Lung (tissue), 12 donors: ENCODE measurements around the gene ASPSCR1. TPM values are rescaled to one million over a fixed set of nuclear protein-coding genes. Genes with fewer than 3 reads are reported as not detected.

Experiments
- ATAC-seq: fragments of 200-7000 bp; cut with Tn5 transposase; one replicate; pipeline ENCODE4 v1.9.1; 2020; ENCODE audit warnings: moderate number of reproducible peaks; ENCODE audit not compliant: insufficient read depth, low FRiP score
- DNase-seq, 3 donors: peaks; one replicate each; pipeline ENCODE4 v3.0.0-alpha.2; 2013 to 2017
- H3K27ac ChIP-seq, 2 donors: one replicate each; pipeline ENCODE4 v1.5.1; 2013; ENCODE audit warnings: mild to moderate bottlenecking in 2 of 2, moderate library complexity in 2 of 2, control low read depth in 1 of 2, inconsistent platforms in 1 of 2, low read depth in 1 of 2, low read length in 1 of 2
- H3K27me3 ChIP-seq, 3 donors: one replicate each; pipeline ENCODE4 v1.5.1; 2013; ENCODE audit warnings: low read length in 2 of 3; ENCODE audit not compliant: control insufficient read depth in 3 of 3, insufficient read depth in 3 of 3
- H3K36me3 ChIP-seq, 4 donors: one replicate each; pipeline ENCODE4 v1.5.1; 2013; ENCODE audit warnings: low read length in 4 of 4, mild to moderate bottlenecking in 1 of 4, moderate library complexity in 1 of 4; ENCODE audit not compliant: control insufficient read depth in 4 of 4, insufficient read depth in 4 of 4
- H3K4me1 ChIP-seq, 5 donors: one replicate each; pipeline ENCODE4 v1.5.1; 2013; ENCODE audit warnings: low read length in 5 of 5, mild to moderate bottlenecking in 2 of 5, moderate library complexity in 1 of 5; ENCODE audit not compliant: control insufficient read depth in 5 of 5, insufficient read depth in 5 of 5
- H3K4me3 ChIP-seq: one replicate; pipeline ENCODE4 v1.5.1; 2013; ENCODE audit warnings: mild to moderate bottlenecking, control low read depth, moderate library complexity
- H3K9ac ChIP-seq, 2 donors: one replicate each; pipeline ENCODE4 v1.5.1; 2013; ENCODE audit warnings: low read length in 2 of 2, control low read depth in 1 of 2; ENCODE audit not compliant: insufficient read depth in 1 of 2
- H3K9me3 ChIP-seq, 4 donors: one replicate each; pipeline ENCODE4 v1.5.1; 2013; ENCODE audit warnings: low read length in 3 of 4, mild to moderate bottlenecking in 1 of 4, moderate library complexity in 1 of 4; ENCODE audit not compliant: control insufficient read depth in 4 of 4, insufficient read depth in 3 of 4
- WGBS, 2 donors: extraction: QIAGEN DNeasy Blood & Tissue Kit; methylation state at CpG; one replicate each; pipeline ENCODE4 v1.1.7; 2013; 5-methylcytosine and 5-hydroxymethylcytosine counted together
- polyA plus RNA-seq, 2 donors: library from polyadenylated mRNA; stranded (reverse); fragments of 200-250 nt; gene quantifications; one replicate each; pipeline ENCODE4 v1.2.1, GENCODE V29; 2013
- total RNA-seq, 2 donors: library from RNA; depleted of rRNA in 1 of 2; stranded (reverse); fragments of >200 nt in 1 of 2; gene quantifications; one replicate each; pipeline ENCODE4 v1.2.1, GENCODE V29; 2014 to 2021
- TF ChIP-seq, protein P1 (sequence below): IDR thresholded peaks from 2 replicates; pipeline ENCODE4 v1.5.1; 2012; ENCODE audit warnings: mild to moderate bottlenecking; ENCODE audit errors: control extremely low read depth, extremely low read depth
- donor health status: control.
- donor health status: control.
- donor health status: Bipolar disorder and iron deficiency.
- donor health status: healthy.
- donor health status: DM: yes; HTN: yes; CAD: no.

Gene ASPSCR1
- total and polyA plus RNA-seq, 4 donors = 22.9 to 68.6 (median 42.4) TPM

- DNase-seq (no peak), ATAC-seq (no peak)
- H3K9ac ChIP-seq = no peak overlapping the region
- 96 to 98% methylated on average over 8 of the region's 8 CpGs for WGBS, 2 donors
- TF ChIP-seq, protein P1, sequence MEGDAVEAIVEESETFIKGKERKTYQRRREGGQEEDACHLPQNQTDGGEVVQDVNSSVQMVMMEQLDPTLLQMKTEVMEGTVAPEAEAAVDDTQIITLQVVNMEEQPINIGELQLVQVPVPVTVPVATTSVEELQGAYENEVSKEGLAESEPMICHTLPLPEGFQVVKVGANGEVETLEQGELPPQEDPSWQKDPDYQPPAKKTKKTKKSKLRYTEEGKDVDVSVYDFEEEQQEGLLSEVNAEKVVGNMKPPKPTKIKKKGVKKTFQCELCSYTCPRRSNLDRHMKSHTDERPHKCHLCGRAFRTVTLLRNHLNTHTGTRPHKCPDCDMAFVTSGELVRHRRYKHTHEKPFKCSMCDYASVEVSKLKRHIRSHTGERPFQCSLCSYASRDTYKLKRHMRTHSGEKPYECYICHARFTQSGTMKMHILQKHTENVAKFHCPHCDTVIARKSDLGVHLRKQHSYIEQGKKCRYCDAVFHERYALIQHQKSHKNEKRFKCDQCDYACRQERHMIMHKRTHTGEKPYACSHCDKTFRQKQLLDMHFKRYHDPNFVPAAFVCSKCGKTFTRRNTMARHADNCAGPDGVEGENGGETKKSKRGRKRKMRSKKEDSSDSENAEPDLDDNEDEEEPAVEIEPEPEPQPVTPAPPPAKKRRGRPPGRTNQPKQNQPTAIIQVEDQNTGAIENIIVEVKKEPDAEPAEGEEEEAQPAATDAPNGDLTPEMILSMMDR = no peak
- no peaks in the 10 kb centered on the region for H3K27me3 ChIP-seq
- H3K9me3 ChIP-seq = no peaks in the 10 kb centered on the region
- no peak overlapping the region for H3K4me3 ChIP-seq
- peaks cover 0 to 13% (median 9%) of the 10 kb centered on the region in 5 donors for H3K4me1 ChIP-seq
- H3K27ac ChIP-seq = no peak overlapping the region
- peaks cover 0 to 3% (median 0%) of the 10 kb centered on the region in 4 donors for H3K36me3 ChIP-seq
Observed at GRCh38 chr17:82039695-82040299, 62.4 kb downstream of the ASPSCR1 start.

- H3K27me3 ChIP-seq = no peaks in the 10 kb centered on the region
- no peak overlapping the region for H3K9ac ChIP-seq
- ATAC-seq (no peak), DNase-seq (no peak)
- 80 to 85% methylated on average over 17 of the region's 17 CpGs for WGBS, 2 donors
- H3K36me3 ChIP-seq = no peaks in the 10 kb centered on the region
- H3K4me1 ChIP-seq = peaks cover 0 to 12% (median 5%) of the 10 kb centered on the region in 5 donors
- H3K9me3 ChIP-seq = no peaks in the 10 kb centered on the region
- TF ChIP-seq, protein P1 = no peak
- H3K27ac ChIP-seq = no peak overlapping the region
- H3K4me3 ChIP-seq = no peak overlapping the region
Observed at GRCh38 chr17:82041144-82041814, 63.9 kb downstream of the ASPSCR1 start.

GRCh38 chr17:82042649-82043048 is 65.2 kb downstream of the ASPSCR1 start:
- 88 to 94% methylated on average over 9 of the region's 9 CpGs for WGBS, 2 donors
- Histone ChIP-seq H3K9me3 (no peaks in the 10 kb centered on the region), H3K27me3 (no peaks in the 10 kb centered on the region), H3K4me1 (peaks cover 0 to 4% (median 0%) of the 10 kb centered on the region in 5 donors), H3K36me3 (peaks cover 0 to 9% (median 2%) of the 10 kb centered on the region in 4 donors), H3K4me3 (no peak overlapping the region), H3K9ac (no peak overlapping the region), H3K27ac (no peak overlapping the region)
- ATAC-seq (no peak), DNase-seq (no peak)
- TF ChIP-seq, protein P1 = no peak
